Cardiac ventricle fibroblast (primary cell): ENCODE results near the gene HMGCS2. TPM values are rescaled to one million over a fixed set of nuclear protein-coding genes. Genes with fewer than 3 reads are reported as not detected.

Source experiments
- total RNA-seq: library from RNA; depleted of rRNA; stranded (reverse); fragments of >200 nt; gene quantifications from 2 replicates; pipeline ENCODE4 v1.2.3, GENCODE V29; 2015

Gene HMGCS2
- not detected in 2 replicates for total RNA-seq

GRCh38 chr1:119768778-119769177 is at the start of gene HMGCS2:
Gene HMGCS2 (minus strand): TSS chr1:119768905. CDS start chr1:119768844, 61 bp downstream.

GRCh38 chr1:119811387-119811786 is 42.7 kb upstream of the HMGCS2 start, which contains the start of gene REG4:
Gene REG4 (minus strand): TSS chr1:119811460. CDS start chr1:119808769, 2,691 bp downstream.

DNA sequence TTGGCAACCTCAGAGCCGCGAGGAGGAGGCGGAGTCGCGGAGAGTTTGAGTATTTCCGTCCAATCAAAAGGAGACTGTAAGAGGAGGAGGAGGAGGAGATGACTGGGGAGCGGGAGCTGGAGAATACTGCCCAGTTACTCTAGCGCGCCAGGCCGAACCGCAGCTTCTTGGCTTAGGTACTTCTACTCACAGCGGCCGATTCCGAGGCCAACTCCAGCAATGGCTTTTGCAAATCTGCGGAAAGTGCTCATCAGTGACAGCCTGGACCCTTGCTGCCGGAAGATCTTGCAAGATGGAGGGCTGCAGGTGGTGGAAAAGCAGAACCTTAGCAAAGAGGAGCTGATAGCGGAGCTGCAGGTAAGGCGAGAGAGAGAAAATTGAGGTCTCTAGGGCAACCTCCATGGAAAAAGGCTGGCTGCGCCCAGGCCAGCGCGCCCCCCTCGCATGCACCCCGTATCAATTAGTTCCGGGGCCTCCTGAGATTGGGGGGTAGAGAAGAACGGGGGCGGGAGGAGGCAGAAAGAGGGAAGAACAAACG is 56.8 kb downstream of the HMGCS2 start, which contains the start of gene PHGDH:
Gene PHGDH (plus strand): TSS at position 131 of the 538 bp plus-strand sequence. CDS start 89 bp downstream, at position 220.

Other genes starting within 250 kb of the HMGCS2 start
- gene ZNF697, start 120.6 kb downstream of the HMGCS2 start, total RNA-seq, result 6.4 and 8.0 TPM in 2 replicates
- 57.3 and 72.9 TPM in 2 replicates for gene PHGDH, start 57.0 kb downstream of the HMGCS2 start, total RNA-seq
- gene REG4, start 42.6 kb upstream of the HMGCS2 start, total RNA-seq, result not detected in 2 replicates
- gene ADAM30, start 127.6 kb upstream of the HMGCS2 start, total RNA-seq, result not detected in 2 replicates